ENCODE measurements around the gene FOXR1.

FOXR1 gene

DNA sequence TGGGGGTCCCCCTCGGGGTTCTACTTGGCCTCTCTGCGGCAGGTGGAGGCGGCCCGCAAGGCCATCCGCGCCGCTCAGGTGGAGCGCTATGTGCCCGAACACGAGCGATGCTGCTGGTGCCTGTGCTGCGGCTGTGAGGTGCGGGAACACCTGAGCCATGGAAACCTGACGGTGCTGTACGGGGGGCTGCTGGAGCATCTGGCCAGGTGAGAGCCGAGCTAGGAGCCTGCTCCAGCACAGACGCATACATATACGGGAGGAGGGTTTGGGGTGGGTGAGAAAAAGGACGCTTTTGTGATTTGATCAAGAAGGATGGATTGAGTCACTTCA lies 26.8 kb downstream of the FOXR1 start:
- H3K4me3 ChIP-seq (ENCODE audit: low read length): peak overlapping the region; percentile 68
- no peak for TF ChIP-seq CTCF (conservative IDR thresholded peaks at IDR 0.05; ENCODE audit: low read length)
- no peak for DNase-seq (ENCODE audit: low read depth)

DNA sequence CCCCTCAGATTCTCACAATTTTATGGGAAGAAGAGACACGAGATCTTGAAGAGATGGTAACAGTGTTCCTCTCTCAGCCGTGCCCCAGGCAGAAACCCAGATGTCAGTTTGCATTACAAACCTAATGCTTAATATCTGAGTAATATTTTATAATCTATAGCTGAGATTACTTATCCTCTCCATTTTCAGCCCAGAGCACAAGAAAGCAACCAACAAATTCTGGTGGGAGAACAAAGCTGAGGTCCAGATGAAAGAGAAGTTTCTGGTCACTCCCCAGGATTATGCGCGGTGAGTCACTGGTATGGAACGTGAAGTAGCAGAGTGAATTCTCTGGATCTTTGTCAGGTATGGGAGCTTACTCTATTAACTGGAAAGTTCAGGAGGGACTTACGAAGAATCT lies 27.3 kb downstream of the FOXR1 start:
- H3K4me3 ChIP-seq (ENCODE audit: low read length): peak overlapping the region; percentile 68
- peak; percentile 63 for DNase-seq (ENCODE audit: low read depth)
- no peak for TF ChIP-seq CTCF (conservative IDR thresholded peaks at IDR 0.05; ENCODE audit: low read length)

DNA sequence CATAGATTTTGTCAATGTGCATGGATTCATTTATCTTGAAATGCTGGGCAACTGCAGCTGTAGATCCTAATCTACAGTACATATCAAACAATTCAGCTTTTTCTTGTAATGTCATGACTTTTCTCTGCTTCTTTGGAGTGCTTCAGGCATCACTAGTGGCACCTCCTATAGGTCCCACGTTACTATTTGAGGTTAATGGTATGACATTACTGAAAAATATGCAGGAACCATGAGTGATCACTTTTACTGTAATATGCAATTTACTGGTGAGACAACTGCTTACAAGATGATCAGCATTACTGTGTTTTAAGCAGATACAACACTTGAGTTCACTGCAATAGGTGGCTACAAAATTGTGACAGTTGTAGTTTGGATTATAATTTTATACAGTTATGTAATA lies 29.3 kb downstream of the FOXR1 start:
- TF ChIP-seq CTCF (conservative IDR thresholded peaks at IDR 0.05; ENCODE audit: low read length): no peak
- H3K4me3 ChIP-seq (ENCODE audit: low read length): no peak overlapping the region
- DNase-seq (ENCODE audit: low read depth): peak; percentile 35

GRCh38 chr11:119006656-119007055 lies 35.1 kb downstream of the FOXR1 start:
- TF ChIP-seq CTCF (conservative IDR thresholded peaks at IDR 0.05; ENCODE audit: low read length): no peak
- DNase-seq (ENCODE audit: low read depth): no peak

DNA sequence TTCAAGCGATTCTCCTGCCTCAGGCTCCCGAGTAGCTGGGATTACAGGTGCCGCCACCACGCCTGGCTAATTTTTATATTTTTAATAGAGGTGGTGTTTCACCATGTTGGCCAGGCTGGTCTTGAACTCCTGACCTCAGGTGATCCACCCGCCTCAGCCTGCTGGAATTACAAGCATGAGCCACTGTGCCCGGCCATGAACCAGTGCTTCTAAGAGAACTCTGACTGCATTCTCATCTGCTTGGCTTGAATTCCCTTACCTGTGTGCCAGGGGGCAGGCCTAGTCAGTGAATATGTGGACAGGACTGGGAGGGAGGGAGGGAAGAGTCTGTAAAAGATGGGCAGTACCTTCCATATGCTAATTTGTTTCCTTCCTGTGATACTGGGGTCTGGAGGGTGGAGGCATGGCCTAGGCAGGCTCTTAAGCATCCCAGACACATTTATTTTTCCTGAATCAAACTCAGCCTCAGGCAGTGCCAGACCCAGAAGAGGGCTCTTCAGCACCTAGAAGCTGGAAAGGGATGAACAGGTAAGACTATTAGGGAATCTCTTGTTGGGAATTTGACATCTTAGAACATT lies 40.0 kb downstream of the FOXR1 start:
- no peak for TF ChIP-seq CTCF (conservative IDR thresholded peaks at IDR 0.05; ENCODE audit: low read length)
- no peak for DNase-seq (ENCODE audit: low read depth)
- H3K4me3 ChIP-seq (ENCODE audit: low read length): no peak overlapping the region

More at GRCh38 chr11:119006656-119007055, 35.1 kb downstream of the FOXR1 start:
- H3K4me3 ChIP-seq (ENCODE audit: low read length): no peak overlapping the region

- no peak for DNase-seq (ENCODE audit: low read depth)
- TF ChIP-seq CTCF (conservative IDR thresholded peaks at IDR 0.05; ENCODE audit: low read length): no peak
- H3K4me3 ChIP-seq (ENCODE audit: low read length): no peak overlapping the region
These were observed 41.1 kb downstream of the FOXR1 start for GRCh38 chr11:119012629-119013170.

DNA sequence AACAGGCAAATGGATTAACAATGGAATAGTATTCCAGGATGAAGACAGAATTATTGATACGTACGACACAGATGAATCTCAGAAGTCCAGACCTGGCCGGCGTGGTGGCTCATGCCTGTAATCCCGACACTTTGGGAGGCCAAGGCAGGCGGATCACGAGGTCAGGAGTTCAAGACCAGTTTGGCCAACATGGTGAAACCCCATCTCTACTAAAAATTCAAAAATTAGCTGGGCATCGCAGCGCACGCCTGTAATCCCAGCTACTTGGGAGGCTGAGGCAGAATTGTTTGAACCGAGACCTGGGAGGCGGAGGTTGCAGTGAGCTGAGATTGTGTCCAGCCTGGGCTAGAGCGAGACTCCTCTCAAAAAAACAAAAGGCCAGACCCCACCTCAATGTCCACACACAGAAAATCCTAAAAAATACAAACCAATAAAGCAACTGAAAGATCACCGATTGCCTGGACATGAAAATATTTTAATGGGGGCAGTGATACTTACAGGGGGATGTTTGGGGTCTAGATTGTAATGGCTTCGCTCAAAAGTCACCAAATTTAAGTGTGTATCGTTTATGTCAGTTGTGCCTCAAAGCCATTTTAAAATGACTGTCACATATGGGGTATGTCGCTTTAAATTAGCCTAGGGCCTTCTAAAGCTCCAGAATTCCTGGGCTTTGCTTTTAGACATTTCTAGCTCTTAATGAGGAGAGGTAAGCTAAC lies 42.8 kb downstream of the FOXR1 start:
- TF ChIP-seq CTCF (conservative IDR thresholded peaks at IDR 0.05; ENCODE audit: low read length): no peak
- no peak for DNase-seq (ENCODE audit: low read depth)
- H3K4me3 ChIP-seq (ENCODE audit: low read length): no peak overlapping the region
